MCF 10A (cell line): Measurements from ENCODE around the gene CPED1. TPM values are rescaled to one million over a fixed set of nuclear protein-coding genes. Genes with fewer than 3 reads are reported as not detected.

Experiments used
- BruUV-seq: library from RNA; stranded (reverse); fragments of 400-500 nt; replicated peaks from 2 replicates; lab custom pipeline; 2021; lab: Mats Ljungman, UMichigan
- CTCF ChIA-PET: fragments of 300-600 bp; sonication (Branson Sonifier 250); formaldehyde crosslinking; extraction: SDS; loops from one replicate; lab custom pipeline; 2021; ENCODE audit warnings: antibody characterized with exemption, inconsistent platforms; lab: Yijun Ruan, JAX
- POLR2A ChIA-PET: fragments of 300-600, 350-650 bp; sonication (Branson Sonifier 250); formaldehyde crosslinking; extraction: SDS; loops from one replicate; lab custom pipeline; 2020; ENCODE audit warnings: antibody characterized with exemption, inconsistent platforms; lab: Yijun Ruan, JAX
- DNase-seq: peaks from one replicate; pipeline ENCODE4 v3.0.0-alpha.2; 2018; ENCODE audit not compliant: unreplicated experiment
- H3K27ac Mint-ChIP-seq: one replicate; pipeline ENCODE4 v1.8.0; 2022; ENCODE audit warnings: mild to moderate bottlenecking, low read depth, mixed read lengths; ENCODE audit not compliant: unreplicated experiment
- H3K27me3 Mint-ChIP-seq: one replicate; pipeline ENCODE4 v1.8.0; 2022; ENCODE audit warnings: mixed read lengths; ENCODE audit not compliant: insufficient read depth, unreplicated experiment
- H3K36me3 Mint-ChIP-seq: one replicate; pipeline ENCODE4 v1.8.0; 2022; ENCODE audit warnings: mild to moderate bottlenecking, moderate library complexity, mixed read lengths; ENCODE audit not compliant: insufficient read depth, unreplicated experiment
- H3K4me1 Mint-ChIP-seq: one replicate; pipeline ENCODE4 v1.8.0; 2022; ENCODE audit warnings: mixed read lengths; ENCODE audit not compliant: insufficient read depth, unreplicated experiment
- H3K4me3 Mint-ChIP-seq: one replicate; pipeline ENCODE4 v1.8.0; 2022; ENCODE audit warnings: mild to moderate bottlenecking, moderate library complexity, mixed read lengths; ENCODE audit not compliant: unreplicated experiment
- H3K9me3 Mint-ChIP-seq: one replicate; pipeline ENCODE4 v1.8.0; 2022; ENCODE audit warnings: mixed read lengths; ENCODE audit not compliant: unreplicated experiment
- CTCF ChIP-seq: fragments of 200-600 bp; IDR thresholded peaks from one replicate; pipeline ENCODE4 v1.8.0; 2022; ENCODE audit warnings: antibody characterized with exemption, mild to moderate bottlenecking; ENCODE audit not compliant: unreplicated experiment
- intact Hi-C: fragments of 100-400 bp; cut with micrococcal nuclease; formaldehyde crosslinking; loops from 2 replicates; pipeline ENCODE4 v1.14.1; 2022
- total RNA-seq: library from RNA; stranded (reverse); gene quantifications from 2 replicates; pipeline ENCODE4 v1.2.3, GENCODE V29; 2022

Gene CPED1
- total RNA-seq, 1 experiment from 2014 or later, result not detected

GRCh38 chr7:121341933-121342332 is 353.4 kb downstream of the CPED1 start:
- POLR2A ChIA-PET, result no interaction called here
- no peak for DNase-seq
- no peaks in the 10 kb centered on the region for H3K9me3 Mint-ChIP-seq
- CTCF ChIA-PET, result interaction anchor here (0.8 to 1.7 kb wide), 2 partner anchors 13 to 25 kb away, joined by 3 to 7 read pairs; no protein-coding TSS in a partner anchor
- H3K27me3 Mint-ChIP-seq, result no peaks in the 10 kb centered on the region
- BruUV-seq, result no TSS peak
- TF ChIP-seq CTCF, result no peak
- H3K4me1 Mint-ChIP-seq, result peaks cover 6% of the 10 kb centered on the region
- no peak overlapping the region for H3K4me3 Mint-ChIP-seq
- no peak overlapping the region for H3K27ac Mint-ChIP-seq
- peaks cover 11% of the 10 kb centered on the region for H3K36me3 Mint-ChIP-seq
- intact Hi-C loops, result no loop called here

GRCh38 chr7:121342631-121343030 is 354.1 kb downstream of the CPED1 start:
- Mint-ChIP-seq H3K27me3 (no peaks in the 10 kb centered on the region), H3K4me3 (no peak overlapping the region), H3K9me3 (no peaks in the 10 kb centered on the region), H3K27ac (no peak overlapping the region), H3K4me1 (peaks cover 6% of the 10 kb centered on the region), H3K36me3 (peaks cover 18% of the 10 kb centered on the region)
- CTCF ChIA-PET, result interaction anchor here (1.7 kb wide), 1 partner anchor 24 kb away, joined by 7 read pairs; no protein-coding TSS in a partner anchor
- BruUV-seq, result no TSS peak
- intact Hi-C loops, result no loop called here
- no peak for DNase-seq
- TF ChIP-seq CTCF, result no peak
- POLR2A ChIA-PET, result no interaction called here

- DNase-seq, result no peak
- intact Hi-C loops, result no loop called here
- Mint-ChIP-seq H3K4me3 (no peak overlapping the region), H3K36me3 (peaks cover 20% of the 10 kb centered on the region), H3K27me3 (no peaks in the 10 kb centered on the region), H3K27ac (no peak overlapping the region), H3K4me1 (peaks cover 6% of the 10 kb centered on the region), H3K9me3 (no peaks in the 10 kb centered on the region)
- POLR2A ChIA-PET, result no interaction called here
- no TSS peak for BruUV-seq
- TF ChIP-seq CTCF, result no peak
- CTCF ChIA-PET, result no interaction called here
Measured at GRCh38 chr7:121343302-121343701, 354.8 kb downstream of the CPED1 start.

GRCh38 chr7:121344093-121344492 is 355.6 kb downstream of the CPED1 start:
- no peak for TF ChIP-seq CTCF
- DNase-seq, result no peak
- POLR2A ChIA-PET, result no interaction called here
- Mint-ChIP-seq H3K9me3 (no peaks in the 10 kb centered on the region), H3K36me3 (peaks cover 20% of the 10 kb centered on the region), H3K27me3 (no peaks in the 10 kb centered on the region), H3K27ac (no peak overlapping the region), H3K4me3 (no peak overlapping the region), H3K4me1 (peaks cover 6% of the 10 kb centered on the region)
- BruUV-seq, result no TSS peak
- intact Hi-C loops, result no loop called here
- CTCF ChIA-PET, result no interaction called here
